Pons (tissue), 1 donor: Measurements from ENCODE around the gene CAMSAP1.

ENCODE experiments used
- DNase-seq: peaks from one replicate; pipeline ENCODE4 v3.0.0-alpha.2; 2016; ENCODE audit warnings: low spot score

The CAMSAP1 gene

DNA sequence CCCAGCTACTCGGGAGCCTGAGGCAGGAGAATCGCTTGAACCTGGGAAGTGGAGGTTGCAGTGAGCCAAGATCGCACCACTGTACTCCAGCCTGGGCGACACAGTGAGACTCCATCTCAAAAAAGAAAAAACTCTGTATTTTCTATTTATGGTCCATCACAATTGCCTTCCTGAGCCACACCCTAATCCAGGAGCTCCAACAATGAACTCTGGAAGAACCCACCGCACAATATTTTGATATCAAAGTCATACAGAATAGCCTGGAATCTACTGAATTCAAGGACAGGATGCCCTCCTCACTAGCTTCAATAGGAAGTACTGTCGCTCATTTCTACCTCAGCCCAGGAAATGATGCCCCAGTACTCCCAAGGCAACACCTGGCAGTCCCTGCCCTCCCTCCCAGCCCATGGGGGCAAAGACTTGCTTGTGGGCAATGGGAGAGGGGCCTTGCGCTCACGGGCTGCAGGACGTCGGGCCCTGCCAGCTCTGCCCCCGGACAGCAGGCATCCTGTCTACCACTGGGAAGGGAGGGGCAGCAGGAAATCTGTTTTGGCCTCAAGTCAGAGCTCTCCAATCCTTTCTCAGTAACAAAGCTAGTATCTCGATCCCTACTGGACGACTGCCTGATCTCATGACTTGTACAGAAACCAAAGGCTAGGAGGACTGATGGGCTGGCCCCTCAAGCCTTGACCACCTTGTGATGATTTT lies 34.1 kb upstream of the CAMSAP1 start:
- no peak for DNase-seq

- DNase-seq, result no peak
These were observed 32.3 kb upstream of the CAMSAP1 start for GRCh38 chr9:135939351-135940265.

- no peak for DNase-seq
These were observed 30.5 kb upstream of the CAMSAP1 start for GRCh38 chr9:135937521-135938489.

DNA sequence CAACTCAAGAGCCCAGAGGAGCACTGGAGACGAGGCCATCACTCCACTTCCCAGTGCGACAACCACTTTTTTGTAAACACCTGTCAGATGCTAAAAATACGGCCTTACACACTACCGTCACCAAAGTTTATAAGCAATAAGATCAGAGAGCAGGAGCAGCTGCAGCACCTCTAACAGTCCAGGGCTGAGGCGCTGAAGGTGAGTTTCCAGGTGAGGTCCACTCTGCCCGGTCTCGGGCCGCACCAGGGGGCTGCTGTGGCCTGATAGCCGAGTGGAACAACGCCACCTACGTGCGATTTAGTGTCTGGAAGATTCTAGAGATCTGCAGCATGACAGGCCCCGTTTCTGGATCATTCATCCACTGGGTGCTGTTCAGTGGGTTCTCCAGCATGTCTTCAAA lies 25.8 kb upstream of the CAMSAP1 start:
- DNase-seq, result no peak

DNA sequence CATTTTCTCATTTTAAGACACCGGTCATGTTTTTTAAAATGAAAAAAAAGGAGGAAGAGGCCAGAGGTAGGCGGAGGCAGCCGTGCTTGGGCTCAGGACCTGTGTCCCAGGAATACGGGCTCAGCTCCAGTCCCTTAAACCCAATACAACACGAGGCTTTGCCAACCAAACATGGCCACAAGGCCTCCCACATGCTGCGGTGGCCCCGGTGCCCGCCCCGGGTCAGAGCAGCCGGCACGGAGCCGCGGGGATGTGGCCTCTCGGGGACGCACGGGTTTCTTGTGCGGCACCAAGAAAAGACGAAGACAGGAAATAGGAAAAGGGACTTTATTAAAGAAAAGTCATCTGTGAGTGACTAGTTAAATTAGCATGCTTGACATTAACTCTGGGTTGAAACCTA lies 25.3 kb upstream of the CAMSAP1 start:
- DNase-seq, result no peak

- no peak for DNase-seq
These were observed 24.0 kb upstream of the CAMSAP1 start for GRCh38 chr9:135931349-135931820.

GRCh38 chr9:135930446-135931345 lies 23.4 kb upstream of the CAMSAP1 start:
- DNase-seq, result no peak

DNA sequence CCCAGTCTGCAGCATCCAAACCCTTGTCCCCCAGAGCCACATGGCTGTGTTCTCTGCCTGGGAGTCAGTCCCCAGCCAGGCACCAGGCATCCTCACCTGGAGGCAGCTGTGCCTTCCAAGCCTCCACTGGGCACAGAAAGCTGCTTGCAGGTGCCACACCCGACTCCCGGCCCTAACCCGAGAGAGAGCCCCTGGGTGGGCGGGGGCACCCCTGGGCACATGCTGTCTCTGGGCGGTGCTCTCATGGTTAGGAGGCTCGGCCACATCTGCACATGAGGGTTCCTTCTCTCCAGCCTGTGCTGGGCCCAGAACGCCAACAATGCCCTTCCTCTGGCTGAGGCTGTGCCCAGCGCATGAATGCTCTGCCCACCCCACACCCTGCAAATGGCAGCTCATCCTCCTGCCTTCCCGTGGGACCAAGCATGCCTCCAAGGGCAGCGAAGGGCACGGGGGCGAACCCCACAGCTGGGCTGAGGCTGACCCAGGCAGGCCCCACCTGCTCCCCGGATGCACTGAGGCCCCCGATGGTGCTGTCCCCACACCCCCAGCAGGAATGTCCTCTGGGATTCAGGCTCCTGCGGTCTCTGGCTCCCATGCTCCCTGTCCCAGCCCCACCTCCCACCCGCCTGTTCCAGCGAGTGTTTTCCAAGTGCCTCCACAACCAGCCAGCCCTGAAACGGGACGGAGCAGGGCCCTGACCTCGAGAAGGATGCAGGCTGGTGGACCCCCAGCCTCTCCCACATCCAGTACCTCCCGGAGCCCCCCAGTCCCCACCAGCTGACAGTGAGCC lies 22.5 kb upstream of the CAMSAP1 start:
- no peak for DNase-seq

DNA sequence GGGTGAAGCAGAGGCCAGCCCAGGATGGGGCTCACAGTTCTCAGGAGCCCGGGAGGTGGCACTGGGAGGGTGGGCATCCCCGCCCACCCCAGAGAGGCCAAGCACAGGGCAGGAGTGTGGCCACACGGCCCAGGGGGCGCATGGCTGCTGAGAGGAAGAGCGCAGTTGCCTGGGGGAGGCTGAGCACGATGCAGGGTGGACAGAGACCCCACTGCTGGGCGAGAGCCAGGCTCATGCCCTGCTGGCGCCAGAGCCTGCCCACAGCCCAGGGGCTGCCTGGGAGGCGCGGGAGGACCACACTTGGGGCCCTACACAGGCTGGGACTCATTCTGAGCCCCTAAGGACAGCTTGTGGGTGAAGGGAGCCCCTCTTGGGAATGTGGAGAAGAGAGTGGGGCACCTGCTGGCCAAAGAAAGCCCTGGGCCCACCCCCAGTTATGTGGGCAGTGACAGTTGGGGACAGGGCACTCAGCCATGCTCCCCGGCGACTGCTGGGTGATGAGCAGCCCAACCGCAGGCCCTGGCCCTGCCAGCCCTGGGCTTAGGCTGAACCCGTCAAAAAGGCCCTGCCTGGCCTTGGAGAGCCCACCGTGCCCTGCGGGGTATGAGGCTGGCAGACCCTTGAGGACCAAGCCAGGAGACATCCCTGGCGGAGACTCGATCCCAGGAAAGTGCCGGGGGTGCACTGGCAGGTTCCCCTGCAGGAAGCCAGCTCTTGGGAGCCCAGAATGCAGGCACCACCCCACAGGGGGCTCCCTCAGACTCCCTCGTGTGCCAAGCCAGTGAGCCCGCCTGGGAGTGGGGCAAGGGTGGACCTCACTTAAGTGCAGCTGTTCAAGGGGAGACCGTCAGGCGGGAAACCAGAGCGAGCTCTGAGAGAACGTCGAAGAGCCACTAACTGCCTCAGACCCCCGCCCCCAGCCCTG lies 21.6 kb upstream of the CAMSAP1 start:
- DNase-seq, result no peak

GRCh38 chr9:135928074-135928730 lies 20.9 kb upstream of the CAMSAP1 start:
- no peak for DNase-seq

DNA sequence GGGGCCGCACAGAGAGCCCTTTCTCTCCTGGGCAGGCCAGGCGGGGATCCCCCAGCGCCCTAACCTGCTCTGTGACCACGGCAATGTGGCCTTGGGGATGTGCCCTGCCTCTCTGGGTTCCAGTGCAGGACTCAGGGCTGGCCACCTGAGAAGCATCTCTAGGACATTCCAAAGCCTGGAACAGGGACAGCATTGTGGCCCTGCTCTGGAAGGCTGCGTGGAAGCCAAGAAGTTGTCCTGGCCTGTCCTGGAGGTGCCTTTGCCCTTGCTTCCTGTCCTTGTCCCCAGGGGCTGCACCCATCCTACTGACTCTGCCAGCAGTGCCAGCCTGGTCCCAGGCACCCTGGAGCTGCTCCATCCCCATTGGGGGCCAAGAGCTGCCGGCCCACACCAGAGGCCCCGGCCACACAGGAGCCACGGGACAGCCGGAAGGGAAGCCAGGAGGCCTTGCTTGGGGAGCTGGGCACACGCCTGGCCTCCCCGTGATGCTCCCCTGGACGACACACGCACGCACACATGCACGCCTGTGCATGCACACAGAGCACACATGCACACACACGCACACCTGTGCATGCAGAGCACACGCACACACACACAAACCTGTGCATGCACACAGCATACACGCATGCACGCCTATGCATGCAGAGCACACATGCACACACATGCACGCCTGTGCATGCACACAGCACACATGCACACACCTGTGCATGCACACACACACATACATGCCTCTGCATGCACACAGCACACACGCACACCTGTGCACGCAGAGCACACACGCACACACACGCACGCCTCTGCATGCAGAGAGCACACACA lies 20.1 kb upstream of the CAMSAP1 start:
- no peak for DNase-seq

DNA sequence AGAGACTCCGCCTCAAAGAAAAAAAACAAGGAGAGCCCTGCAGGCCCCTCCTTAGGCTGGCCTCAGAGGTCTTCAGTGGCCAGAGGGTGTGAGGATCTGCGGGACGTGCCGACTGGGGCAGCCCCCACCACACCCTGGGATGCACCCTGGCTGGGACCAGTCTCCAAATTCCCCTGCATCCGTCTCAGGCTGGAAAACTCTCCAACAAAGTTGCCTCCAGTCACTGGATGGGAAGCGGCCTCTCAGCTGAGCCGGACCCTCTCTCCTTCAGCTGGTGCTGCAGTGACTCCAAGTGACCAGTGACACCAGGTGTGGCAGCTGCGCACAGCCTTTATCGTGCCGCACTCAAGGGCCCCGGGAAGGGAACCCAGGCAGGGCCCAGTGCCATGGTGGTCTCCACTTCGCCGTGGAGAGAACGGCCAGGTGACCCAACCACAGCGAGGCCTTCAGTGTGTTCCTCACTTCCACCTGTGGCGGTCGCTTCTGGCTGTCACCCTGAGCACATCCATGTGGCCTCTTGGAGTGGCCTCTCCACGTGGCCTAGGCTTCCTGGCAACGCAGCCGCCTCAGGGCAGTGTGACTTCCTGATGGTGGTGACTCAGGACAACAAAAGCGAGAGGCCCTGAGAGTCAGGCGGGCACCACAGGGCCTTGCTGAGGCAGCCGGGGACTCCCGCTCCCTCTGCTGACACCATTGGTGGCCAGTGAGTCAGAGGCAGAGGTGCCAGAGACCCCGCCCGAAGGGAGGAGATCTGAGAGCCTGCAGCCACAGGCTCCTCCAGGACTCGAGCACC lies 19.3 kb upstream of the CAMSAP1 start:
- DNase-seq, result no peak

- no peak for DNase-seq
These were observed 18.3 kb upstream of the CAMSAP1 start for GRCh38 chr9:135925496-135926133.

DNA sequence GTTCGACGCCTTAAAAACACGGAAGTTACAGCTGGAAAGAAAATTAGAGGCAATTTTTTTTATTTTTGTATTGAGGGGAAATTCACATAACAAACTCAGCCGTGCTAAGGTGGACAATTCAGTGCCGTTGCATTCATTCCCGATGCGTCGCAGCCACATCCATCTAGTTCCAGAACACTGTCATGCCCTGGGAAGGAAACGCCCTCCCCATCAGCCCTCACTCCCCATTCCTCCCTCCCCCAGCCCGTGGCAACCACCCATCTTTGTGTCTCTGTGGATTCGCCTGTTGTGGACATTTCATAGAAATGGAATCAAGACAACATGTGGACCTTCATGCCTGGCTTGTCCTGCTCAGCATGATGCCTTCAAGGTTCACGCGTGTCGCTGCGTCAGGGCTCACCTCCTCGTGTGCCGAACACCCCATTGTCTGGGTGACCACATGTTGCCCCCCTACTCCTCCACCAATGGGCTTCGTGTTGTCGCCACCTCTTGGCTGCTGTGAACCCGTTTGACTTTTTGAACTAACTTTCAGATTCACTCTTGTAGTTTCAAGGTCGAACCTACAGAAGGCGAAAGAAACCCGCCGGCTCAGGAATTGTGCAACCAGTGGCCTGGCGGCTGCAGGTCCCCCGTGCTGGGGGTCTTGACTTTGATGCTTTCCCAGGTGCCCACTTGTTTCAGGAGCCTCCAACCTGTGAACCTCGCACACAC lies 17.4 kb upstream of the CAMSAP1 start:
- no peak for DNase-seq

GRCh38 chr9:135923508-135923907 lies 16.2 kb upstream of the CAMSAP1 start:
- DNase-seq, result no peak
